GM23338 (cell line): ENCODE measurements around the gene SPG7.

ENCODE experiments used
- CREB1 ChIP-seq: fragments of 250-450 bp; sonication (Bioruptor Pico); IDR thresholded peaks from 2 replicates; pipeline ENCODE4 v1.5.0; 2020; ENCODE audit warnings: low read depth, mild to moderate bottlenecking, moderate library complexity
- CTCF ChIP-seq, 2 experiments: fragments of 200-600 bp in 1 of 2; sonication (generic) in 1 of 2; conservative IDR thresholded peaks; 2 replicates each; pipeline versions ENCODE4 v1.5.1 to v1.6.1; 2016 to 2017; ENCODE audit warnings: antibody characterized with exemption in 2 of 2, low read depth in 2 of 2, mild to moderate bottlenecking in 2 of 2, moderate library complexity in 1 of 2
- EZH2 ChIP-seq: fragments of 200-600 bp; sonication (generic); IDR thresholded peaks from one replicate; pipeline ENCODE4 v1.8.0; 2017; ENCODE audit warnings: antibody characterized with exemption, mild to moderate bottlenecking, low read depth; ENCODE audit not compliant: unreplicated experiment
- EZH2phosphoT487 ChIP-seq: fragments of 200-600 bp; sonication (generic); IDR thresholded peaks from one replicate; pipeline ENCODE4 v1.8.1; 2018; ENCODE audit warnings: antibody characterized with exemption; ENCODE audit not compliant: unreplicated experiment
- POLR2AphosphoS5 ChIP-seq: IDR thresholded peaks from 2 replicates; pipeline ENCODE4 v1.6.1; 2016; ENCODE audit warnings: antibody characterized with exemption, low read depth
- REST ChIP-seq: IDR thresholded peaks from one replicate; pipeline ENCODE4 v1.6.1; 2018; ENCODE audit warnings: antibody characterized with exemption; ENCODE audit not compliant: unreplicated experiment

GRCh38 chr16:89460556-89460955 is 47.6 kb upstream of the SPG7 start:
- no peak for TF ChIP-seq CTCF (conservative IDR thresholded peaks at IDR 0.05; ENCODE audit: low read depth in 2 of 2)
- TF ChIP-seq EZH2, result no peak
- no peak for TF ChIP-seq POLR2AphosphoS5
- no peak for TF ChIP-seq REST
- no peak for TF ChIP-seq CREB1 (CRISPR knock-in tag)
- no peak for TF ChIP-seq EZH2phosphoT487
